GM18951 (cell line): ENCODE data around the gene TLE2.
"Not testable (repeated sequence)": the region's sequence is repeated elsewhere in the genome, so short reads cannot be mapped to it uniquely, and the experiment has no call there.

Experiments
- POLR2A ChIP-seq: IDR thresholded peaks from 4 replicates; pipeline ENCODE4 v1.6.1; 2011; ENCODE audit warnings: mild to moderate bottlenecking; ENCODE audit not compliant: insufficient read length, insufficient read depth; ENCODE audit errors: extremely low read depth
- in situ Hi-C: fragments of 300-500 bp; cut with MboI; formaldehyde crosslinking; loops from one replicate; pipeline ENCODE4 v1.12.0; 2022; ENCODE audit warnings: low sequenced_read_pairs, mixed read lengths, inconsistent platforms; ENCODE audit not compliant: unreplicated experiment

TLE2 gene

DNA sequence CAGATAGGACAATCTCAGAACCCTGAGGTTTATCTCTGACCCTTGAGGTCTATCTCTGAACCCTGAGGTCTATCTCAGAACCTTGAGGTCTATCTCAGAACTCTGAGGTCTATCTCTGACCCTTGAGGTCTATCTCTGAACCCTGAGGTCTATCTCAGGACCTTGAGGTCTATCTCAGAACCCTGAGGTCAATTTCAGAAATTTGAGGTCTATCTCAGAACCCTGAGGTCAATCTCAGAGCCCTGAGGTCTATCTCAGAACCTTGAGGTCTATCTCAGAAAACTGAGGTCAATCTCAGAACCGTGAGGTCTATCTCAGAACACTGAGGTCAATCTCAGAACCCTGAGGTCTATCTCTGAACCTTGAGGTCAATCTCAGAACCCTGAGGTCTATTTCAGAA, 2.3 kb downstream of the TLE2 start:
- TF ChIP-seq POLR2A, result no peak
- in situ Hi-C loops, result no loop called here

DNA sequence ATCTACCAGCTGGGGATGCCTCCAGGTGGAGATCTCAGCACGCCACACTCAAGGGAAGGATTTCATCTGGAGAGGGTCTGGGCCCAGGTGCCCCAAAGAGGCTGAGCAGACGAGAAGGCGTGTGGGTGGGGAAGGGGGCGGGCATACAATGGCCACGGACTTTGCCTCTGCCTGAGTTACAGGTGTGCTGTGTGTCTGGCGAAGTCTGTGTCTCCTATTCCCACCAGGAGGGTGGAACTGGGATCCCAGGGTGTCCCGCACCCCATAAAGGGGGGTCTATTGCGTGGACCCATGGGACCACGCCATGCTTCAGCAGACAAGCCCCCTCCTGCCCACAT, 3.6 kb downstream of the TLE2 start:
- TF ChIP-seq POLR2A, result no peak
- in situ Hi-C loops, result no loop called here

DNA sequence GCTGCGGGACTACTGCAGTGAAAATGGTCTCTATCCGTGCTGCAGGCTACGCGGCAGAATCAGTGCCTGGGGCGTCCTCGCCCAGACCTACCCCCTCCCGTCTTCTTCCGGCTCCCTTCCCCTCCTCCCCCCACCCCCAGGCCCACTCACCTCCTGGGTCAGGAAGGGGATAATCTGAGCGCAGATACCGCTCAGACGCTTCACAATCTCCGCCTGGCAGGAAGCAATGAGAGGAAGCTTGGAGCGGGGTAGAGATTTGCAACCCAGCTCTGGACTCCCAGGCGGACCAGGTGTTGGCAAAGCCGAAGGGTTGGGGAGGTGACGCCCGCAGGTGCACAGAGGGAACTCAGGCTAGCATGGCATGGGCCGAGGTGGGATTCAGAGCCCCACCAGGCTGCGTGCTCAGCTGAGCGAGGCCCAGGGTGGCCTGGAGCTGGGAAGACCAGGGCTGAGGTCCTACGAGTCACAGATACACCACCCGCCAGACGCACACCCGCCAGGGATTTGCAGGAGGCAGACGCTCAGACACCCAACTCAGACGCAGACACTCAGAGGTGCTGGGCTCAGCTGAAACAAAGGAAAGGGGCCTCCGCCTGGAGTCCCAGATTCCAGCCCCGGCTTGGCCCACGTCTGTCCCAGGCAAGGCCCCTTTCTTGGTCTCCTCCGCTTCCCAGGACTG, 4.1 kb downstream of the TLE2 start:
- no peak for TF ChIP-seq POLR2A
- in situ Hi-C loops, result no loop called here

DNA sequence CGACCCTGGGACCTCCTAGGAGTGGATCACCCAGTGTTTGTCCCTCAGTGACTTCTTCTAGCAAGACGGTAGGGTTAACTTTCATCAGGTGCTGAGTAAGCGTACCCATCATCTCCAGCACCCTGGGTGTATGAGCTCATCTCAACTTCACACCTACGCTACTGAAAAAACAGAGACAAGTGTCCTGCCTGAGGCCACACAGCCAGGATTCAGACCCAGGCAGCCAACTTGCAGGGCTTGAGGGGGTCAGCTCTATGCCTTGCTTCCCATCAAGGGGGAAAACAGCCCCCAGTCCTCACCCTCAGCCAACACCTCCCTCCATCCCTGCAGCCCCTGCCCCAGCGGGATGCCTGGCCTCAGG, 4.6 kb downstream of the TLE2 start:
- in situ Hi-C loops, result no loop called here
- no peak for TF ChIP-seq POLR2A

DNA sequence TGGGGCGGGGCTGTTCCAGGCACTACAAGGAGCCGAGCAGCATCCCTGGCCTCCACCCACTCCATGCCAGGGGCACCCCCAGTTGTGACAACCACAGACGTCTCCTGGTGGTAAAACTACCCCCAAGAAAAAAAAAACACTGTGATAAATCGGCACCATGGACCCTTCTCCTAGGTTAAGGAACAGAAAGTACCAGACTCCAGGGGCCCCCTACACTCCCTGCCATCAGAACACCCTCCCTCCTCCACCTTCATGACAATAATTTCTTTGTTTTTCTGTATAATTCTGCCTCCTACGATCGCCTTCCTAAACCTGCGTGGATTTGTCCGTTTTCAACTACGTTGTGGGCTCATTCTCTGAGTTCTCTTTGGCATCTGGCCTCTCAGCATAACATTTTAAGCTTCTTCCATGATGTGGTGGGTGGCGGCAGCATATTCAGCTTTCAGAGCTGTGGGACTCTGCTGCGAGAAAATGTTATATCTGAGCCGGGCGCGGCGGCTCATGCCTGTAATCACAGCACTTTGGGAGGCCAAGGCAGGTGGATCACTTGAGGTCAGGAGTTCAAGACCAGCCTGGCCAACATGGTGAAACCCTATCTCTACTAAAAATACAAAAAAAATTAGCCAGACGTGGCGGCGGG, 8.6 kb downstream of the TLE2 start:
- no peak for TF ChIP-seq POLR2A
- in situ Hi-C loops, result no loop called here

DNA sequence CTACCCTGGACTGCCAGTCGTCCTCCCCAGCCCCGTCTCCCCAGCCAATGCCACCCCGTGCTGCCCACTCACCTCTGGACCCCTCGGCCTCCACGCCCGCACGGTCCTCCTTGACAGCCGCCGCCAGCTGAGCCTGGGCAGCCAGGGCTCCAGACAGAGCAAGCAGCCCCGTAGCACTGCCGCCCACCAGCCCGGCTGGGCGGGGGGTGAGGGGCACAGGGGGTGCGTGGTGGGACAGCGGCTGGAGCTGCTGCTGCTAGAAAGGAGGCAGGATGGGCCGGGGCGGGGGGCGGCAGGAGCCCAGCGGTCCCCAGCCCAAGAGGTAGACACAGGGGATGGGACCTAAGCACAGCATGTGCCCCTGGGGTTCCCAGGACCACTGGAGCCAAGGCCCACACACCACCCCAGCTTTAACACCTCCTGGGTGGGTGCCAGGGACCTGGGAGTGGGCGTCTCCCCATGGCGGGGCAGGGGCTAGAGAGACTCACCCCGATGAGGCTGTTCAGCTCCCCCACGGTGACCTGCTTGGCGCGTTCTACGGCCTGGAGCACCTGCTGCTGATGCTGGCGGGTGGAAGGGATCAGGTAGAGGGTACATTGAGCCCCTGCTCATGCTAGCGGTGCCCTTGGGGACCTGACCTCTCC, 9.7 kb downstream of the TLE2 start:
- in situ Hi-C loops, result no loop called here

DNA sequence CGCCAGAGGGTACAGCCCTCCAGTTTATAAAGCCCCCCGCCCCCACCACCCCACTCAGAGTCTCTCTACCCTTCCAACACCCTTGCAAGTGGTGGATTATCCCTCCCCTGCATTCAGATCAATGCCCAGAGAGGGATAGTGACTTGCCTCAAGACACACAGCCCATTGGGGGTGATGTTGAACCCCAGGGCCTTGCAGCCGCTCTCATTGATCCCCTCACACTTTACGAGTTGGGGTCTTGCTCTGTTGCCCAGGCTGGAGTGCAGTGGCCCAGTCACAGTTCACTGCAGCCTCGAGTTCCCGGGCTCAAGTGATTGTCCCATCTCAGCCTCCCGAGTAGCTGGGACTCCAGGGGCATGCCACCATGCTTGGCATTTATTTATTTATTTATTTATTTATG, 11.2 kb downstream of the TLE2 start:
- TF ChIP-seq POLR2A, result no peak
- in situ Hi-C loops, result no loop called here

More for the DNA sequence above, 9.7 kb downstream of the TLE2 start:
- TF ChIP-seq POLR2A, result no peak

DNA sequence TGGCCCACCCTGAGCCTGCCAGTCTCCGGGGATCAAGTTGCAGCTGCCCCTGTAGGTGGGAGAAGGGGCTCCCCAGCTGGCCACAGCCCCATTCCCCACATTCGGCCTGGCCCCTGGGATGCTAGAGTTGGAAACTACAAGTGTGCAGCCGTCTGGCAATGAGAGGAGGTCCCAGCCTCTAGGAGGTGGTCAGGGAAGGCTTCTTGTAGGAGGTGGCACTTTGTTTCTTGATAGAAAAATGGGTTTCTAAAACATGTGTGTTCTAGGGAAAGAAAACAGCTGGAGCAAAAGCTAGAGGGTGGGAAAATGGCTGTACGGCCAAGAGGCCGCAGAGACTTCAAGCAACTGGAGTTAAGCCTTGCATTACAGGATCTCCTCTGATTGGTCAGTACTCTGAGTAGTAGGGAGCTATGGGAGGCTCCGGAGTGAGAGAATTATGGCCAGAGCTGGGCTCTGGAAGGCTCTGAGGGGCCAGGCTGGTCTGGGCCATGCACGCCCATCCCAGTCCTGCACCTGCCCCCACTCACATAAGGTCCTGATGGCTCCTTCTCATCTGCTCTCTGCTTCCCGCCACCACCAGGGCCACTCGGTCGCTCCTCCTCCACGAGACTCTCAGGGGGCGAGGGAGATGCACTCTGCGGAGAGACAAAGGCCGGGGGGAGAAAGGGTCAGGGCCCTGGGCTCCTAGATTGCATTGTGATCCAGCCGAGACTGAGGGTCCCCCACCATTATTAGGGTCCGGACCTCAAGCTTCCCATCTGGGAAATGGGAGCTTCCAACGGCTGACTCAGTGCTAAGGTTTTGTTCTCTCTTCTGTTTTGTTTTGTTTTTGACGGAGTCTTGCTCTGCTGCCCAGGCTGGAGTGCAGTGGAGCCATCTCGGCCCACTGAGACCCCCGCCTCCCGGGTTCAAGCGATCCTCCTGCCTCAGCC, 13.7 kb downstream of the TLE2 start:
- in situ Hi-C loops, result no loop called here

DNA sequence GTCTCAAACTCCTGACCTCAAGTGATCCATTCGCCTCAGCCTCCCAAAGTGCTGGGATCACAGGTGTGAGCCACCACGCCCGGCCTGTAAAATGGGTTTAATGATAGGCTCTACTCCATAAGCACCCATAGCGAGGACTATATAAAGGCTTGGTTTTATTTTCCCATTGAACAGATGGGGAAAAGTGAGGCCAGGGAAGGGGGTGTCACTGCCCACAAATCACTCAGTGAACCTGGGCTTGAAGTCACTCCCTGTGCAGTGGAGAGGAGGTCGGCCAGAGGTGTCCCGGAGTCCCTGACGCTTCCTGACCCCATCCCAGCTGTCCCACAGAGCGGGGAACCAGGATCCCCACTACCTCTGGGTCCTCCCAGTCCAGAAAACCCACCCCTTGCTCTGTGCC, 14.9 kb downstream of the TLE2 start:
- TF ChIP-seq POLR2A, result no peak
- in situ Hi-C loops, result no loop called here

More for the DNA sequence above, 13.7 kb downstream of the TLE2 start:
- no peak for TF ChIP-seq POLR2A

DNA sequence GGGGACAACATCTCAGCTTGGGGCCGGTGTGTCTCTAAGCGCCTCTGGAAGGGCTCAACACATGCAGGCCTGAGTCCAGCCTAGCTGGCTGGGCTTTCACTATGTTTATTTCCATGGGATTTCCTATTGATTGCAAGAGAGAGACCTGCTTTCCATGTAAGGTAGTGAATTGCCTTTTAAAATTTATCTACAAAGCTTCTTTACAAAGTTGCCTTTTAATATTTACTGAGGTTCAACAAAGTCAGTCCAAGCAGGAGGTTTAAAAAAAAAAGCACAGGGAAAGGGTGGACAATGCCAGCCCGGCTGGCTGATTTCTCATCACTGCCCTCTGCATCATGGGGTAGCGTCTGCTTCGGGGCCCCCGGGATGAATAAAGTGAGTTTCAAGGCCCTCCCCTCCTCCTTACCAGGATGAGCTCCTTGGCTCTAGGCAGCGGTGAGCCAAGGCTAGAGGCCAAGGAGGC, 15.8 kb downstream of the TLE2 start:
- in situ Hi-C loops, result no loop called here
- no peak for TF ChIP-seq POLR2A

DNA sequence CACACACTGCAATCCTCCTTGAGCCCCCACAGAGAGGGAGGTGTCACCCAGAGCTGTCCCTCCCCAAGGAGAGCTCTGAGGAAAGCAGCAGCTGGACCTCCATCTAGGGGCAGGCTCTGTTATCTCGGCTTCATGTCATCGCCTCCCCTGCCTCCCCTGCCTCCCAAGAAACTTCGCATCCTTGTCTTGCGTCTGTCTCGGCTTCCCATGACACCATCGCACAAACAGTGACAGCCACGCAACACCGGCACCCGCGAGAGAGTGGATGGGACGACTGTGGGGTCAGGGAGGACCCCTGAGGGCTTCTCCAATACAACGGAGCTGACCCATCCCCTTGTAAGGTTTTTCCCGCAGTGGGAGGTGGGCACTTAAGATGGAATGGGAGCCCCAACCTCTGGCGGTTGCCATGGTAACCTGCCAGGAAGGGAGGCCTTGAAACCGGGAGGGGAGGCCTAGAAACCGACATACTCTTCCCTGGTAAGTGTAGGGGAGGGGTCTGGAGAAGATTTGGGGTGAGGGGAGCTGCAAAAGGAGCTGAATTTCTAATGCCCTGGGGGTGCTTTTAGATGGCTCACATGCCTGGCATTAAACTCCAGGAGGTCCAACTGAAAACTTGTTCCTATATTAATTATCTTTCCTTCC, 16.3 kb downstream of the TLE2 start:
- in situ Hi-C loops, result no loop called here
- TF ChIP-seq POLR2A, result no peak

DNA sequence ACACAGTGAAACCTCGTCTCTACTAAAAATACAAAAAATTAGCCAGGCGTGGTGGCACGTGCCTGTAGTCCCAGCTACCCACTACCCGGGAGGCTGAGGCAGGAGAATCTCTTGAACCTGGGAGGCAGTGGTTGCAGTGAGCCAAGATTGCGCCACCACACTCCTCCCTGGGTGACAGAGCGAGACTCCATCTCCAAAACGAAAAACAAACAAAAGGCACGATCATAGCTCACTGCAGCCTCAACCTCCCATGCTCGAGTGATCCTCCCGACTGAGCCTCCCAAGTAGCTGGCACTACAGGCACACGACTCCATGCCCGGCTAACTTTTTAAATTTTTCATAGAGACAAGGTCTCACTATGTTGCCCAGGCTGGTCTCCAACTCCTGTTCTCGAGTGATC, 17.0 kb downstream of the TLE2 start:
- in situ Hi-C loops, result not testable (repeated sequence)

DNA sequence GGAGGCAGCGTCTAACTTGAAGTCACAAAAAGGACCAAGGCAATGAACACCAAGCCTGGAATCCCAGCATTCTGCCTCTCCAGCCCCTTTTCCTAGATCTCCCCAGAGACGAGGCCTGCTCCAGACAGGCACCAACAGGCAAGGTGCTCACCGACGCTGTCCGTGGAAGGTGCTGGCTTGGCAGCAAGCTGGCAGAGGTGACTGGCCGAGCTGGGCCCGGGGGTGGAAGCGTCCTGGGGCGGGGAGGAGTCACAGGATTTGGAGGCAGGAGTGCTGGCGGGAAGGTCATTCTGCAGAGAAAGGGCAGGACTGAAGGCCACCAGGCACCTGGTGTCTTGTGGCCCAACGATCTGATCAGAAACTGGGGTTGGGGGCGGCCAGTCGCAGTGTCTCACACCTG, 18.2 kb downstream of the TLE2 start:
- TF ChIP-seq POLR2A, result no peak
- in situ Hi-C loops, result no loop called here

DNA sequence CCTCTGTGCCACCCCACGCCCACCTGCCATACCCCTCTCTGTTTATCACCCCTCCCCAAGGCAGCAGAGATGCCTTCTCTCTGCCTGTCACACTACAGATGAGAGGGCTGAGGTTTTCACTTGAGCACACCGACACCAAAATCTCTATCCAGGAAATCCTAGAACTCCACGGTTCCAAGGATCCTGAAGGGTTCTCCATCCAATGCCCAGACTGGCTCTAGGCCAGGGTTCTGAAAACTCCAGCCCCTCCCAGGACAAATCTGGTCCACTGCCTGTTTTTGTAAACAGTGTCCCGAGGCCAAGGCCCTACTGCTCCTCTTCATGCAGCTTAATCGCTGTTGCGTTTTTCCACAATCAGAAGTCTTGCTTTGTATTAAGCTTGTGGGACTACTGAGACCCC, 20.1 kb downstream of the TLE2 start:
- in situ Hi-C loops, result no loop called here
- TF ChIP-seq POLR2A, result no peak
